ENCODE results near the gene ATG3. TPM values are rescaled to one million over a fixed set of nuclear protein-coding genes. Genes with fewer than 3 reads are reported as not detected.
"Not testable (repeated sequence)": the region's sequence is repeated elsewhere in the genome, so short reads cannot be mapped to it uniquely, and the experiment has no call there.

The ATG3 gene
- total and polyA plus RNA-seq, 4 donors, result 28.6 to 51.1 (median 37.4) TPM

DNA sequence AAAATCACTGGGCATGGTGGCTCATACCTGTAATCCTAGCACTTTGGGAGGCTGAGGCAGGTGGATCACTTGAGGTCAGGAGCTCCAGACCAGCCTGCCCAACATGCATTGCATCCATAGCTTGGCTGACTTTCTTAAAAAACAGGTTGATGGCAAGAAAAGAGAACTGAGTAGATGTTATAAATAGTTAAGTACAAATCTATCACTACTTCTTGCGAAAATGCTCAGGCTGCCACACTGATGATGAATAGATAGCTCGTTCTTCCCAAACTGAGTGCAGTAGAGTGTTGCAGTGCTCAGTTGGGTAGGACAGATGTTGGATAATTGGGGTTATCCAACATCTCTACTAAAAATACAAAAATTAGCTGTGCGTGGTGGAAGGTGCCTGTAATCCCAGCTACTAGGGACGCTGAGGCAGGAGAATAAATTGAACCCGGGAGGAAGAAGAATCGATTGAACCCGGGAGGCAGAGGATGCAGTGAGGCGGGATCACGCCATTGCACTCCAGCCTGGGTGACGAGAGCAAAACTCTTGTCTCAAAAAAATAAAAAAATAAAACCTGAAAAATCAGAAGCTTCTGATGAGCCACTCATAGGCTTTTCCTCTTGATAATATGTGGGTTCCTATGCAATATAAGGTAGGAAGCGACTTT lies 63.7 kb downstream of the ATG3 start:
- Histone ChIP-seq H3K9ac (ENCODE audit: low read depth in 1 of 2, low read length in 2 of 2) (no peak overlapping the region), H3K27me3 (ENCODE audit: control insufficient read depth in 4 of 4, insufficient read depth in 4 of 4, low read length in 3 of 4) (no peaks in the 10 kb centered on the region), H3K4me3 (ENCODE audit: low read depth in 1 of 3, low read length in 3 of 3) (no peak overlapping the region), H3K9me3 (ENCODE audit: control insufficient read depth in 4 of 4, low read length in 3 of 4) (no peaks in the 10 kb centered on the region), H3K27ac (ENCODE audit: low read depth in 1 of 2, low read length in 2 of 2) (no peak overlapping the region), H3K36me3 (ENCODE audit: control insufficient read depth in 4 of 4, insufficient read depth in 3 of 4, low read depth in 1 of 4, low read length in 3 of 4) (no peaks in the 10 kb centered on the region), H3K4me1 (ENCODE audit: control insufficient read depth in 4 of 4, insufficient read depth in 4 of 4, low read length in 3 of 4) (no peaks in the 10 kb centered on the region)
- no peak for DNase-seq (ENCODE audit: low spot score)
- TF ChIP-seq YY1 (IDR thresholded peaks at IDR 0.05) (no peak), TAF1 (conservative IDR thresholded peaks at IDR 0.05) (no peak)
- 90% methylated on average over 11 of the region's 11 CpGs for WGBS

DNA sequence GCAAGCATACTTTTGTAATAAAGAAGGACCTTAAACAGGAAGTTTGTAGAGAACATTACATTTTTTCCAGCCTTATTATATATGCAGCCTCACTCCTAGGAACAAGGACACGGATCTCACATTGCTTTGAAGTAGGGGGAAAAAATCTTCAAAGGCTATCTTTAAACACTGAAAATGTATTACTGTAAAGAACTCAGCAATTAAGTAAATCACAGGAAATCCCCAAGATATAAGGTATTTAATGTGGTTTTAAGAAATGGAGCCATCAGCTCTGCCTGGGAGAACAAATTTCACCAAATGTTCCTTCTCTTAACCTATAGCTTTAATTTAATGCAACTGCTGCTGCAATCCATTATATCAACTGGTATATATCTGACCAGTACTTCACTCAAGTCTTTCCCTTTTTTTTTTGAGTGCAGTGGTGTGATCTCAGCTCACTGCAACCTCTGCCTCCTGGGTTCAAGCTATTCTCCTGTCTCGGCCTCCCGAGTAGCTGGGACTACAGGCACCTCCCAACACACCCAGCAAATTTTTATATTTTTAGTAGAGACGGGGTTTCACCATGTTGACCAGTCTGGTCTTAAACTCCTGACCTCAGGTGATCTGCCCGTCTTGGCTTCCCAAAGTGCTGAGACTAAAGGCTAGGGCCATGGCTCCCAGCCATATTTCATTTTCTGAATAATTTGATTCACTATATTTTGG lies 65.2 kb downstream of the ATG3 start:
- Histone ChIP-seq H3K4me1 (ENCODE audit: control insufficient read depth in 4 of 4, insufficient read depth in 4 of 4, low read length in 3 of 4) (no peaks in the 10 kb centered on the region), H3K9ac (ENCODE audit: low read depth in 1 of 2, low read length in 2 of 2) (no peak overlapping the region), H3K9me3 (ENCODE audit: control insufficient read depth in 4 of 4, low read length in 3 of 4) (no peaks in the 10 kb centered on the region), H3K27me3 (ENCODE audit: control insufficient read depth in 4 of 4, insufficient read depth in 4 of 4, low read length in 3 of 4) (no peaks in the 10 kb centered on the region), H3K27ac (ENCODE audit: low read depth in 1 of 2, low read length in 2 of 2) (no peak overlapping the region), H3K4me3 (ENCODE audit: low read depth in 1 of 3, low read length in 3 of 3) (no peak overlapping the region), H3K36me3 (ENCODE audit: control insufficient read depth in 4 of 4, insufficient read depth in 3 of 4, low read depth in 1 of 4, low read length in 3 of 4) (no peaks in the 10 kb centered on the region)
- WGBS, result 84% methylated on average over 5 of the region's 5 CpGs
- DNase-seq (ENCODE audit: low spot score), result no peak
- TF ChIP-seq TAF1 (conservative IDR thresholded peaks at IDR 0.05), result no peak
- TF ChIP-seq EGR1 (IDR thresholded peaks at IDR 0.05; ENCODE audit: low read depth in 2 of 2), result no peak
- no peak for TF ChIP-seq HNF4G (IDR thresholded peaks at IDR 0.05)
- TF ChIP-seq NR2F2 (IDR thresholded peaks at IDR 0.05), result no peak
- TF ChIP-seq, protein P1, sequence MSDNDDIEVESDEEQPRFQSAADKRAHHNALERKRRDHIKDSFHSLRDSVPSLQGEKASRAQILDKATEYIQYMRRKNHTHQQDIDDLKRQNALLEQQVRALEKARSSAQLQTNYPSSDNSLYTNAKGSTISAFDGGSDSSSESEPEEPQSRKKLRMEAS (IDR thresholded peaks at IDR 0.05), result no peak
- TF ChIP-seq, protein P2, sequence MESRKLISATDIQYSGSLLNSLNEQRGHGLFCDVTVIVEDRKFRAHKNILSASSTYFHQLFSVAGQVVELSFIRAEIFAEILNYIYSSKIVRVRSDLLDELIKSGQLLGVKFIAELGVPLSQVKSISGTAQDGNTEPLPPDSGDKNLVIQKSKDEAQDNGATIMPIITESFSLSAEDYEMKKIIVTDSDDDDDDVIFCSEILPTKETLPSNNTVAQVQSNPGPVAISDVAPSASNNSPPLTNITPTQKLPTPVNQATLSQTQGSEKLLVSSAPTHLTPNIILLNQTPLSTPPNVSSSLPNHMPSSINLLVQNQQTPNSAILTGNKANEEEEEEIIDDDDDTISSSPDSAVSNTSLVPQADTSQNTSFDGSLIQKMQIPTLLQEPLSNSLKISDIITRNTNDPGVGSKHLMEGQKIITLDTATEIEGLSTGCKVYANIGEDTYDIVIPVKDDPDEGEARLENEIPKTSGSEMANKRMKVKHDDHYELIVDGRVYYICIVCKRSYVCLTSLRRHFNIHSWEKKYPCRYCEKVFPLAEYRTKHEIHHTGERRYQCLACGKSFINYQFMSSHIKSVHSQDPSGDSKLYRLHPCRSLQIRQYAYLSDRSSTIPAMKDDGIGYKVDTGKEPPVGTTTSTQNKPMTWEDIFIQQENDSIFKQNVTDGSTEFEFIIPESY (IDR thresholded peaks at IDR 0.05), result no peak
- no peak for TF ChIP-seq GABPA (IDR thresholded peaks at IDR 0.05 in 1 of 2, conservative IDR thresholded peaks at IDR 0.05 in 1 of 2)
- TF ChIP-seq RXRA (IDR thresholded peaks at IDR 0.05), result no peak
- no peak for TF ChIP-seq SP1 (IDR thresholded peaks at IDR 0.05)
- TF ChIP-seq RAD21 (IDR thresholded peaks at IDR 0.05), result no peak
- no peak for TF ChIP-seq HNF4A (conservative IDR thresholded peaks at IDR 0.05)
- TF ChIP-seq, protein P3, sequence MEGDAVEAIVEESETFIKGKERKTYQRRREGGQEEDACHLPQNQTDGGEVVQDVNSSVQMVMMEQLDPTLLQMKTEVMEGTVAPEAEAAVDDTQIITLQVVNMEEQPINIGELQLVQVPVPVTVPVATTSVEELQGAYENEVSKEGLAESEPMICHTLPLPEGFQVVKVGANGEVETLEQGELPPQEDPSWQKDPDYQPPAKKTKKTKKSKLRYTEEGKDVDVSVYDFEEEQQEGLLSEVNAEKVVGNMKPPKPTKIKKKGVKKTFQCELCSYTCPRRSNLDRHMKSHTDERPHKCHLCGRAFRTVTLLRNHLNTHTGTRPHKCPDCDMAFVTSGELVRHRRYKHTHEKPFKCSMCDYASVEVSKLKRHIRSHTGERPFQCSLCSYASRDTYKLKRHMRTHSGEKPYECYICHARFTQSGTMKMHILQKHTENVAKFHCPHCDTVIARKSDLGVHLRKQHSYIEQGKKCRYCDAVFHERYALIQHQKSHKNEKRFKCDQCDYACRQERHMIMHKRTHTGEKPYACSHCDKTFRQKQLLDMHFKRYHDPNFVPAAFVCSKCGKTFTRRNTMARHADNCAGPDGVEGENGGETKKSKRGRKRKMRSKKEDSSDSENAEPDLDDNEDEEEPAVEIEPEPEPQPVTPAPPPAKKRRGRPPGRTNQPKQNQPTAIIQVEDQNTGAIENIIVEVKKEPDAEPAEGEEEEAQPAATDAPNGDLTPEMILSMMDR (IDR thresholded peaks at IDR 0.05; ENCODE audit: low read depth, low read length, missing input control), result no peak
- TF ChIP-seq YY1 (IDR thresholded peaks at IDR 0.05), result no peak

DNA sequence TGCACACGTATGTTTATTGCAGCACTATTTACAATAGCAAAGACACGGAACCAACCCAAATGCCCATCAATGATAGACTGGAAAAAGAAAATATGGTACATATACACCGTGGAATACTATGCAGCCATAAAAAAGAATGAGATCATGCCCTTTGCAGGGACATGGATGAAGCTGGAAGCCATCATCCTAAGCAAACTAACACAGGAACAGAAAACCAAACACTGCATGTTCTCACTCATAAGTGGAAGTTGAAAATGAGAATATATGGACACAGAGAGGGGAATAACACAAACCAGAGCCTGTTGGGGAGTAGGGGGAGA lies 67.4 kb downstream of the ATG3 start:
- 91% methylated on average over 3 of the region's 3 CpGs for WGBS
- H3K27me3 ChIP-seq (ENCODE audit: control insufficient read depth in 4 of 4, insufficient read depth in 4 of 4, low read length in 3 of 4); H3K9me3 ChIP-seq (ENCODE audit: control insufficient read depth in 4 of 4, low read length in 3 of 4); H3K27ac ChIP-seq (ENCODE audit: low read depth in 1 of 2, low read length in 2 of 2); H3K9ac ChIP-seq (ENCODE audit: low read depth in 1 of 2, low read length in 2 of 2); H3K36me3 ChIP-seq (ENCODE audit: control insufficient read depth in 4 of 4, insufficient read depth in 3 of 4, low read depth in 1 of 4, low read length in 3 of 4); DNase-seq (ENCODE audit: low spot score); H3K4me1 ChIP-seq (ENCODE audit: control insufficient read depth in 4 of 4, insufficient read depth in 4 of 4, low read length in 3 of 4); H3K4me3 ChIP-seq (ENCODE audit: low read depth in 1 of 3, low read length in 3 of 3): not testable (repeated sequence)

All from liver (tissue), 9 donors.